Endometrium (tissue), 2 donors: ENCODE measurements around the gene DRG2.
A peak's percentile ranks its signal among the peaks of the same experiment; 100 is the strongest.

Experiments used
- FAIRE-seq: peaks from 2 replicates; lab custom pipeline; 2012; peaks lifted over from hg19 to GRCh38; lab: Jason Lieb, UNC
- donor health status: control.
- donor health status: control.

DRG2 gene

DNA sequence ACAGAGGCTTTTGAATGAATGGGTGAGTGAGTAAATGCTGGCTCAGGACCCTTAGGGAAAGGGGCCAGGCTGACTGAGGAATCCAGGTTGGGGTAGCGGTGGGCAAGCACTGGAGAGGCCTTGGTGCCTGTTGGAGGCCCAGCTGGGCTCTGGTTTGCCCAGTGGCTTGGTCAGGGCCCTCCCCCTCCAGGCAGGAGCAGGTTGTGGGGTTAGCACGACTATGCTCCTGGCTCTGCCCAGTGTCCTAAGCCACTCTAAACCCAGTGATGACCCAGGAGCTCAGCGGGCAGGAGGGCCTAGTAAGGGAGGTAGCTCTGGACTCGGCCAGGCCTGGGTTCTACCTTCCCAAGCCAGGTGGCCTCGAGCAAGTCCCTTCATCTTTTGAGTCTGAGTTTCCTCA is 28.3 kb downstream of the DRG2 start:
- FAIRE-seq = no peak

DNA sequence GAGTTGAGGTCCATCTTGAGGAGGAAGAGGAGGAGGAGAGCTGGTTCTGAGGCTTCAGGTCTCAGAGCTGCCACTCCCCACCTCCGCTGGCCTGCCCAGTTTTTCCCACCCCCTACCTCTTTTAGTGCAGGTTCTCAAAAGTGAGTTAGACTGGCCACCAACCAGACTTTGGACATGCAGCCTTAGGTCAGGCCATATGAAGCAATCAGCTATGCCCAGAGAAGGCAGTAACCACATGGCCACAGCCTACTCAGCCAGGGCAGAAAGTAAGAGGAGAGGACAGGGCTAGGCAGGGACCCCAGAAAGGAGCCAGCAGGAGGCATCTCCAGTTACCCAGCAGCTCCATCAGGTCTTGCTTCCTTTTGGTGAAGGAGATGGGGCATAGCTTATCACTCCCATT is 29.8 kb downstream of the DRG2 start:
- no peak for FAIRE-seq

DNA sequence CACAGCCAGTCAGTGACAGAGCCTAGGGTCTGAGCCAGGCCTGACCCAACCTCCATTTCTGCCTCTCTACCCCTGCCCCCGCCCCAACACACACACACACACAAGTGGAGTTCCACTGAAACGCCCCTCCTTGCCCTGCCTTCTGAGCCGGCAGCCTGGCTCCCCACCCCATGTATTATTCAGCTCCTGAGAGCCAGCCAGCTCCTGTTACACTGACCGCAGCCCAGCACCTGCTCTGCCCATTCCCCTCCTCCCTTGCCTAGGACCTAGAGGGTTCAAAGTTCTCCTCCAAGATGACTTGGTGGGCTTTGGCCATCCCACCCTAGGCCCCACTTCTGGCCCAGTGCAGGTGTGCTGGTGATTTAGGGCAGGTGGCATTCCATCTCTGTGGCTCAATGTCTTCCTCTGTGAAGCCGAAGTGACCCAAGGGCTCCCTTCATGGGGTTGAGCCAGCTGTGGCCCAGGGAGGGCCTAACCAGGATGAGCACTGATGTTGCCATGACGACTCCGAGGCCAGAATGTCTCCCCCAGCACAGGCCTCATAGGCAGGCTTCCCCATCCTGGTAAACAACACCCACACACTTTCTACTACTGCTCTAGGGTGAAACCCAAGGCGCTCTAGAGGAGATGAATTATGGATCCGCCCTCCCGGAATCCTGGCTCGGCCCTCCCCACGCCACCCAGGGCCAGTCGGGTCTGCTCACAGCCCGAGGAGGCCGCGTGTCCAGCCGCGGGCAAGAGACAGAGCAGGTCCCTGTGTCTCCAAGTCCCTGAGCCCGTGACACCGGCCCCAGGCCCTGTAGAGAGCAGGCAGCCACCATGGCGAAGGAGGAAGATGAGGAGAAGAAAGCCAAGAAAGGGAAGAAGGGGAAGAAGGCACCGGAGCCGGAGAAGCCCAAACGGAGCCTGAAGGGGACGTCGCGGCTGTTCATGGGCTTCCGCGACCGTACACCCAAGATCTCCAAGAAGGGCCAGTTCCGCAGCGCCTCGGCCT is 30.5 kb downstream of the DRG2 start:
- no peak for FAIRE-seq

DNA sequence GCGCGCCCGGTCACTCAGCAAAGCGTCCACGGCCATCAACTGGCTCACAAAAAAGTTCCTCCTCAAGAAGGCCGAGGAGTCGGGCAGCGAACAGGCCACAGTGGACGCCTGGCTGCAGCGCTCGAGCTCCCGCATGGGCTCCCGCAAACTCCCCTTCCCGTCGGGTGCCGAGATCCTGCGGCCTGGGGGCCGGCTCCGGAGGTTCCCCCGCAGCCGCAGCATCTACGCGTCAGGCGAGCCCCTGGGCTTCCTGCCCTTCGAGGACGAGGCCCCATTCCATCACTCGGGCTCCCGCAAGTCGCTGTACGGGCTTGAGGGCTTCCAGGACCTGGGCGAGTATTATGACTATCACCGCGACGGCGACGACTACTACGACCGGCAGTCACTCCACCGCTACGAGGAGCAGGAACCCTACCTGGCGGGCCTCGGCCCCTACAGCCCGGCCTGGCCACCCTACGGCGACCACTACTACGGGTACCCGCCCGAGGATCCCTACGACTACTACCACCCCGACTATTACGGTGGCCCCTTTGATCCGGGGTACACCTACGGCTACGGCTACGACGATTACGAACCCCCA is 31.5 kb downstream of the DRG2 start:
- FAIRE-seq = no peak

DNA sequence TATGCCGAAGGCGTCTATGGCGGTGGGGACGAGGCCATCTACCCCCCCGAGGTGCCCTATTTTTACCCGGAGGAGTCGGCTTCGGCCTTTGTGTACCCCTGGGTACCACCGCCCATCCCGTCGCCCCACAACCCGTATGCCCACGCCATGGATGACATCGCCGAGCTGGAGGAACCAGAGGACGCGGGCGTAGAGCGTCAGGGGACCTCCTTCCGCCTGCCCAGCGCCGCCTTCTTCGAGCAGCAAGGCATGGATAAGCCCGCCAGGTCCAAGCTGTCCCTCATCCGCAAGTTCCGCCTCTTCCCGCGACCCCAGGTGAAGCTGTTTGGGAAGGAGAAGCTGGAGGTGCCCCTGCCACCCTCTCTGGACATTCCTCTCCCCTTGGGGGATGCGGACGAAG is 32.2 kb downstream of the DRG2 start:
- no peak for FAIRE-seq

DNA sequence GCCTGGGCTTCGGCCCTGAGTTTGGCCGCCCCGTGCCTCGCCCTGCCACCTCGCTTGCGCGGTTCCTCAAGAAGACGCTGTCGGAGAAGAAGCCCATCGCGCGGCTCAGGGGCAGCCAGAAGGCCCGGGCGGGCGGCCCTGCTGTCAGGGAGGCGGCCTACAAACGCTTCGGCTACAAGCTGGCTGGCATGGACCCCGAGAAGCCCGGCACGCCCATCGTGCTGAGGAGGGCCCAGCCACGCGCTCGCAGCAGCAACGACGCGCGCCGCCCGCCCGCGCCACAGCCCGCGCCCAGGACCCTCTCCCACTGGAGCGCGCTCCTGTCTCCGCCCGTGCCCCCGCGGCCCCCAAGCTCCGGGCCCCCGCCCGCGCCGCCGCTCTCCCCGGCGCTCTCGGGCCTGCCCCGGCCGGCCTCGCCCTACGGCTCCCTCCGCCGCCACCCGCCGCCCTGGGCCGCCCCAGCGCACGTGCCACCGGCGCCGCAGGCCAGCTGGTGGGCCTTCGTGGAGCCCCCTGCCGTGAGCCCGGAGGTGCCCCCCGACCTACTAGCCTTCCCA is 32.8 kb downstream of the DRG2 start:
- FAIRE-seq = no peak

DNA sequence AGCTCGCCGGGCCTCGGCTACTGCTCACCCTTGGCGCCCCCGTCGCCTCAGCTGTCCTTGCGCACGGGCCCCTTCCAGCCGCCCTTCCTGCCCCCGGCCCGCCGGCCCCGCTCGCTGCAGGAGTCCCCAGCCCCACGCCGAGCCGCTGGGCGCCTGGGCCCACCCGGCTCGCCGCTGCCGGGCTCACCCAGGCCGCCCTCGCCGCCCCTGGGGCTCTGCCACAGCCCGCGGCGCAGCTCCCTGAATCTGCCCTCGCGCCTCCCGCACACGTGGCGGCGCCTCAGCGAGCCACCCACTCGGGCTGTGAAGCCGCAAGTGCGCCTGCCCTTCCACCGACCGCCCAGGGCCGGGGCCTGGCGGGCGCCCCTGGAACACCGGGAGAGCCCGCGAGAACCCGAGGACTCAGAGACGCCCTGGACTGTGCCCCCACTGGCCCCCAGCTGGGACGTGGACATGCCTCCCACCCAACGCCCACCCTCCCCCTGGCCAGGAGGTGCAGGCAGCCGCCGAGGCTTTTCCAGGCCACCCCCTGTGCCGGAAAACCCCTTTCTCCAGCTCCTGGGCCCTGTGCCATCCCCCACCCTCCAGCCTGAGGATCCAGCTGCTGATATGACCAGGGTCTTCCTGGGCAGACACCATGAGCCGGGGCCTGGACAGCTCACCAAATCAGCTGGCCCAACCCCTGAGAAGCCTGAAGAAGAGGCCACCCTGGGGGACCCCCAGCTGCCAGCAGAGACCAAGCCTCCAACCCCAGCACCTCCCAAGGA is 33.6 kb downstream of the DRG2 start:
- FAIRE-seq = no peak

DNA sequence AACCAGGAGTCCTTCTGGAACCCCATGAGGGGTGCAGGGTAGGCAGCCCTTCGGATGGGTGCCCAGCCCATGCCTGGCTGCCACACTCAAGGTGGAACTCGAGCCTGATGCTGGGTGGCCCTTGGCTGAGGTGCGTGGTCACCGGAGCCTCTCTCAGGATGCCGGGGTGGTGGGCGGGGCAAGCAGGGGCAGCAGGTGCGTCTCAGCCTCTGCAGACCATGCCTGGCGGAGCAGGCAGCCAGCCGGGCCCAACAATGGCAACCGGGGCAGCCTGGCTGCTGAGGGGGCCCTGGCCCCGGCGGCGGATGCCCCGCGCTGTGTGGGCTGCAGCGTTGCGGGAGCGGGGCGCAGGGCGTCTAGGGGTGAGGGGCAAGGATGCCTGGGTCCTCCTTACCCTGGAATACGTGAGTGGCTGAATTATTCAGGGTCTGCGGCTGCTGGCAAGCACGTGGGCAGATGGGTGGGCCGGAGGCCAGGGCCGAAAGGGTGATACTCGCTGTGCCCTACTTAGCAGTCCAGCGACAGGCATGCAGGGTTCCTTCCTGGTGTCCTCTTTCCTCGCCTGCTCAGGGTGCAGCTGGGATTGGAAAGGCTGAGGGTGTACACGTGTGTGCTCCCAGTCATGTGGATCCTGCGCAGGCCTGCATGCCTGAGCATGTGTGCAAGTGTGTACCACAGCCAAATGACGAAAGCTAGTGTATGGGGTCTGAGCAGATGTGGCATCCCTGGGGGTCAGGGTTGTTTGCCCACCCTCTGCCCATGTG is 35.4 kb downstream of the DRG2 start:
- FAIRE-seq = no peak

DNA sequence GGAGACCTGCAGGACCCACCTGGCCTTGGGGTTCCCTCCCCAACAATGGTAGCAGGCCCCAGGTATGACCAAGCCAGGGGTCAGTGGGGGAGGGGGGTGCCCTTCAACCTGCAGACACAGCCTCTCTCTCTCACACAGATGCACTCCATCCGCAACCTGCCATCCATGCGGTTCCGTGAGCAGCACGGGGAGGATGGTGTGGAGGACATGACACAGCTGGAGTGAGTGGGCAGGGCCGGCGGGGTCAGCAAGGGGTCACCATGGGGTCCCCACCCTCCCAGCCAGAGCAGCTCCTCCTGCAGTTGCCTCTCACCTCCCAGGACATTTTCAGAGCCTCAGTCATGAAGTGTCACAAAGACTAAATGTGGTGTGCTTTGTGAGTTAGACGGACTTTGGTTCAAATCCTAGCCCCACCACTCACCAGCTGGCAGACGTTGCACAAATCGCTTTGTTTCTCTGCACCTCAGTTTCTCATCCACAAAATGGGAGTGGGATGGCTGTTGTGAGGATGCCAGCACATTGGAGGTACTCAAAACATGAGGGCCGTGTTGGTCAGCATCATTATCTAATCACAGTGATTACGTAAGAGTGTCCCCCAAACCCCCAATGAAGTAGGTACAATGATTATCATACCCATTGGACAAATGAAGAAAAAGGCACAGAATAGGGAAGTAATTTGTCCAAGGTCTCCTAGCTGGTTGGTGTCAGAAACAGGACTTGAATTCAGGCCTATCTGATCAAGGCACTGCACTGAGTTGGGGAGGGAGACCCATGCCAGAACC is 36.8 kb downstream of the DRG2 start:
- no peak for FAIRE-seq

DNA sequence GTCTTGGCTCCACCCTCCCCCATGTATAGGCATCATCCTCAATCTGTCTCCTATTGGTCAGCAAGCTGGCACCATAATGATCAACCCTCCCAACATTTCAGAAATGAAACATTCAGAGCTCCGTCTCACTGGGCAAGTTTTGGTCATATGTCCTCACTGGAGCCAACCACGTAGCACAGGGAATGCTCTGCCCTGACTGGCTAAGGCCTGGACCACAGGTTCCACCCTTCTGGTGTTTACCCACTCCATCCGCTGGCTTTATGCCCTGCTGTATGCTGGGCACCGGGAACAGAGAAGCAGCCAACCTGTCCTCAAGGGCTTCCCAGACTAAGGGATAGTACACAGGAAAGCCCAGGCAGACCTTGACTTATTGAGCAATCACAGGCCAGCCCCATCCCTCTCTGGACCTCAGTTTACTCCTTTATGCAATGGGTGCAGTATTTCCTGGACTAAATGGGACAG is 41.3 kb downstream of the DRG2 start:
- FAIRE-seq = no peak

DNA sequence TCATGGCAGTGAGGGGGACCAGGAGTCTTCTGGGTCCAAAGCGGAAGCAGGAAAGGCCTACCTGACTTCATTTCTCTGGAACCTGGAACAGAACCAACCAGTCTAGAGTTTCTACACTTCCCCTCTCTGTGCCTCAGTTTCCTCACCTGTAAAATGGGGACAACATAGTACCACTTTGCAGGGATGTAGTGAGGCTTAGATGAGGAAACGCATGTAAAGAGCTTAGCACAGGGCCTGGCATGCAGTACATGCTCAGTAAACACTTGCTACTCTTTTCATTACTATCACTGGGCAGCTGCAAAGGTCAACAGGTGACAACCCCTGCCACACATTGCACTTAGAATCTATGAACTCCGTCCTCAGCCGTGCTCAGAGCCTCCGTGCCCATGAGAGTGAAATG is 45.0 kb downstream of the DRG2 start:
- FAIRE-seq = no peak

DNA sequence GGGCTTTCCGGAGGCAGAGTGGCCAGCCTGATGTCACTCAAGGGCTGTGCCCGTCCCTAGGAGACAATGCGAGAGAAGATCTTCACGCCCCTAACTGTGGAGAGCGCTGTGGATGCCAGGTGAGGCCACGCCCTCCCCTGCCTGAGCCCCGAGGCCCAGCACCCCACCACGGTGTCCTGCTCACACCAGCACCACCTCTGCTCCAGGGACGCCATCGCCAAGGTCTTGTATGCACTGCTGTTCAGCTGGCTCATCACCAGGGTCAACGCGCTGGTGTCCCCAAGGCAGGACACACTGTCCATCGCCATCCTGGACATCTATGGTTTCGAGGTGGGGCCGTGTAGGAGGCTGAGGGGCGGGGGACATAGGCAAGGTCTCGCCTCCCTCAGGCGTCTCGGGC is 48.6 kb downstream of the DRG2 start:
- no peak for FAIRE-seq

DNA sequence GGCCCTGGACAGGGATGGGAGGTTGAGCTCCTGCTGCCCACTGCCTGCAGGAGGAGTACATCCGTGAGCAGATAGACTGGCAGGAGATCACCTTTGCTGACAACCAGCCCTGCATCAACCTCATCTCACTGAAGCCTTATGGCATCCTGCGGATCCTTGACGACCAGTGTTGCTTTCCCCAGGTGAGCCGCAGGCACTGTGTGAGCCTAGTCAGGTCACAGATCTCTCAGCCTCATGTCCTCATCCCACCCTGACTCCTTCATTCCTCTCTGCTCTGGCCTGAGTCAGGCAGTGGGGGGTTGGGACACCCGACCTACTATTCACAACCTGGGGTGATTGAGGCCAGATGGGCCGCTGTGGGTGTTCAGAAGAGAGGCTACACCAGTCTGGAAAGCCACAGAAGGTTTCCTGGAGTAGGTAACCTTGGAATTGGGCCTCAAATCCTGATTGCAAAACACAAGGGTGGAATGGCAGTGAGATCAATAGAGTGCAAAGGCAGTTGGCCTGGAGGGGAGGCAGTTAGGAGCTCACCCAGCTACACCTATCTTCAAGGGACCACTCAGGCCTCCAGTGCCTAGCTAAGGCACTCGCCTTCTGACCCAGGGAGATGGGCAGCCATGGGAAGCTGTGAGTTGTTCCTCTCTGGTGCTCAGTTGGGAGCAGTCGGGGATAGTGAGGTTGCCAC is 50.5 kb downstream of the DRG2 start:
- FAIRE-seq = no peak

DNA sequence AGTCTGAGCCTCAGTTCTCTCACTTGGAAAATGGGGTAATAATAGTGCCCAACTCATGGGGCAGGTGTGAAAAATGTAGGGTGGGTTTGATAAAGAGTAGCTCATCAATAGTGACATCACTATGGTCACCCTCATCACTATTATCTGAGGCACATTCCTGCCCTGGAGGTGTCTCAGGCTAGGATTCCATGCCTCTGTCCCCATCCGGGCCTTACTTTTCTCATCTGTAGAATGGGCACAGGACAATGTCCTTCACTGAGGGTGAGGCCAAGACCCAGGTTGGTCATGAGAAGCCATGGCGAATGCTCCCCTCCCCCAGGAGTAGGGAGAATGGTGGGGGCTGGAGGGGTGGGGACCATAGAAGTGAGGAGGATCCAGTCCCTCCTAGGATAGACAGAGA is 51.3 kb downstream of the DRG2 start:
- no peak for FAIRE-seq

DNA sequence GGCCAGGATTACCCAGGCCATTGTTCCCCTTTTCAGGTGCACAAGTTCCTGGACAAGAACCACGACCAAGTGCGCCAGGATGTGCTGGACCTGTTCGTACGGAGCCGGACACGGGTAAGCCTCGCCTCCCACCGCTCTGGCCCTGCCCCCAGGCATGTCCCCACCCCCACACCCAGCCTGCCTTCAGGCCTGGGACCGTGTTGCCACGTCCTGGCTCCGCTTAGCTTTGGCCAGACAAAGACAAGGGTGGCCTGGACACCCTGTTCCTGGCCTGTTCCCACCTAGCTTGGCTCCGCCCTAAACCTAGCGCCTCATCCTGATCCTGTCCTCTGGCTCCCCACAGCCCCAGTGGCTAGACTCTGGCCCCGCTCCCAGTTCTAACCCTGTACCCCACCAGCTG is 51.8 kb downstream of the DRG2 start:
- FAIRE-seq = no peak

DNA sequence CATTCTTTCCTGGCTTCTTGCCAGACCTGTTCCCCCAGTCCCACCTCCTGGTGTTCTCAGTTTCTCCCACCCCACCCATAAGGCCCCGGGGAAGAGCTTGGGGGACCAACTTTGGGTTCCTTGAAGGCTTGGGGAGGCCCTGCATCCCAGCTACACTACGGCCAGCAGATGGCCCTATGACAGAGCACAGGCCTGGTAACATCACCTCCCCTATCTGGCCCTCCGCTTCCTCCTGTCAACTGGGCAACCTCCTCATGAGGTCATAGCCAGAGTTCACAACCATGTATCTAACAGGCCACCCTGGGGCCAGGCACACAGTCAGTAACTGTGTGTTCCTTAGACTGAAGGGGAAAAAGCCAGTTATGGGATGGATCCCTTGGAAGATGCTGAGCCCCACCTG is 52.2 kb downstream of the DRG2 start:
- no peak for FAIRE-seq

DNA sequence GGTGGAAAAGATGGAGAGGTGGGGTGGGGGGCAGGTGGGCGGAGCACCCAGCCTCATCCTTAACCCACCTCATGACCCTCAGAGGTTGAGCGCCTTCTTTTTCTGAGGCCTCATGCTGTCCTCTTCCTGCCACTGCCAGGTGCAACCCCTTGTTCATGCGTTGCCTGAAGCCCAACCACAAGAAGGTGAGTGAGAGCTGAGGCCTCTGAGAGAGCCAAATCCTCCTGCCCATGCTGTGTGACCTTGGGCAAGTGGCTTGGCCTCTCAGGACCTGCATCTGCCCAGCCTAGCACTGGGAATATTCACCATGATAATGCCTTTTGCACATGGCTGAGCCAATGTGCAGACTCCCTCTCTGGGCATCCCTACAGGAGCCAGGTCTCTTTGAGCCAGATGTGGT is 52.9 kb downstream of the DRG2 start:
- no peak for FAIRE-seq

DNA sequence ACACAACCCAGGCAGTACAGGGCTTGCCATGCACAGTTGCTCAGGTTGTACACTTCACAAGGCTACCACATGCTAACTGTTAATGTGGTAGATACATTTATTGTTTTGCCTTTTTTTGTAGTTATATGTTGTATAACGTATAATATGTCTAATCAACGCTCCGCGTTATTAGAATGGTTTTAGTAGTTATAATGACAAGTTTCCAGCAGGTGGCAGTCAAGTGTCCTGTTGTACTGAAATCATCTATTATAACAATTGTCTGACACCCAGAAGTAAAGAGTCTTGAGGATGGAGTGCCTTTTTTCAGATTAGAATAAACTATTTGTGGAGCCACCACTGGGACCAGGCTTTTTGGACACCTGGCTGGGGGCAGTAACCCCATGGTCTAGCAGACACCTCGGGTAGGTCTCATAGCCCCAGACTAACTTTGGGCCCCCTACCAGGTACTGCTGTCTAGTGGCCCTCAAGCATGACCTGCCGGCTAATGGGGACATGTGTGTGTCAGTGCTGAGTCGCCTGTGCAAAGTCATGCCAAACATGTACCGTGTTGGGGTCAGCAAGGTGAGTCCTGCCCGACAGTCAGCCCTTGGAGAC is 53.6 kb downstream of the DRG2 start:
- FAIRE-seq = peak; percentile 85

DNA sequence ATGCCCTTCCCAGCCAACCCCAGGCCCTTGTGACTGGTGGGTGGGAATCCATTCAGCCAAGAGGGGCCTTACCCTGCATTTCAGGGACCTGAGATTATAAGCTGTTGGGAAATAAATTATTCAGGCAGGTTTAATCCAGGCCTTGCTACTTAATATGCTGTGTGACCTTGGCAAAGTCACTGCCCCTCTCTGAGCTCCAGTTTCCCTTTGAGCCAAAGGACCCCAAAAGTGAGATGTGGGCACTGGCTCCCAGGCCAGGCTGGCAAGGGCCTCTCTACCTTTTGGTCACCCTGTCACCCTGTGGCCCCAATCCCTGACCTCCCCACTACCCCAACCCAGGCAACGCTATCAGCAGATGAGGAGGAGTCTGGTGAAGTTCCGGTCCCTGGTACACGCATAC is 54.7 kb downstream of the DRG2 start:
- no peak for FAIRE-seq
